ENCODE measurements around the gene BCL11A. TPM values are rescaled to one million over a fixed set of nuclear protein-coding genes. Genes with fewer than 3 reads are reported as not detected.

The BCL11A gene
- polyA plus RNA-seq, 1 donor (not counting 4 experiments of a cell fraction or from before 2014, with no cell fraction given): 5.0 TPM

- Histone ChIP-seq H3K9me1 (ENCODE audit: control insufficient read depth, extremely low read depth, insufficient read depth, low read length) (no peaks in the 10 kb centered on the region), H2AFZ (ENCODE audit: control insufficient read depth, low read length) (no peak overlapping the region), H3K9me3 (ENCODE audit: control insufficient read depth, low read depth, low read length) (no peaks in the 10 kb centered on the region), H3K36me3 (ENCODE audit: control insufficient read depth in 2 of 2, extremely low read depth in 1 of 2, insufficient read depth in 2 of 2, low read length in 2 of 2) (peaks cover 0 to 2% of the 10 kb centered on the region in 2 experiments), H3K4me2 (ENCODE audit: control insufficient read depth, extremely low read depth, insufficient read depth, low read depth, low read length) (no peak overlapping the region), H3K9ac (ENCODE audit: control insufficient read depth, extremely low read depth, insufficient read depth, low read length) (peak overlapping the region; percentile 60), H3K4me3 (ENCODE audit: control insufficient read depth in 2 of 3, extremely low read depth in 1 of 3, insufficient read depth in 2 of 3, low read depth in 1 of 3, low read length in 3 of 3) (no peak overlapping the region), H3K4me1 (ENCODE audit: control insufficient read depth, extremely low read depth, insufficient read depth, low read length) (peaks cover 40% of the 10 kb centered on the region), H3K27me3 (ENCODE audit: control insufficient read depth, extremely low read depth, insufficient read depth, low read length) (no peaks in the 10 kb centered on the region), H3K27ac (ENCODE audit: control insufficient read depth, insufficient read depth, low read length) (peak overlapping the region; percentile 74), H4K20me1 (ENCODE audit: control insufficient read depth, extremely low read depth, insufficient read depth, low read length) (no peaks in the 10 kb centered on the region), H3K79me2 (ENCODE audit: control insufficient read depth, insufficient read depth, low read length) (no peaks in the 10 kb centered on the region)
- DNase-seq (ENCODE audit: low read depth, low spot score) (no peak), FAIRE-seq (no peak)
- TF ChIP-seq CTCF (optimal IDR thresholded peaks at IDR 0.05 in 1 of 3, IDR thresholded peaks at IDR 0.05 in 1 of 3, conservative IDR thresholded peaks at IDR 0.05 in 1 of 3; ENCODE audit: extremely low read depth in 1 of 3, insufficient read depth in 2 of 3, low read length in 3 of 3): no peak
- TF ChIP-seq EZH2 (IDR thresholded peaks at IDR 0.05; ENCODE audit: low read length): no peak
- dilution Hi-C loops (cut with MboI; ENCODE audit: extremely low pct_ligation_motif_present, low sequenced_read_pairs): no loop called here
Observed at GRCh38 chr2:60505880-60506260, 47.6 kb downstream of the BCL11A start.

GRCh38 chr2:60505240-60505879 lies 48.1 kb downstream of the BCL11A start:
- no peaks in the 10 kb centered on the region for H3K79me2 ChIP-seq (ENCODE audit: control insufficient read depth, insufficient read depth, low read length)
- TF ChIP-seq EZH2 (IDR thresholded peaks at IDR 0.05; ENCODE audit: low read length) (no peak), CTCF (optimal IDR thresholded peaks at IDR 0.05 in 1 of 3, IDR thresholded peaks at IDR 0.05 in 1 of 3, conservative IDR thresholded peaks at IDR 0.05 in 1 of 3; ENCODE audit: extremely low read depth in 1 of 3, insufficient read depth in 2 of 3, low read length in 3 of 3) (peak in 1 of 3 experiments; percentile 51)
- no peaks in the 10 kb centered on the region for H4K20me1 ChIP-seq (ENCODE audit: control insufficient read depth, extremely low read depth, insufficient read depth, low read length)
- peak overlapping the region; percentile 65 for H3K4me2 ChIP-seq (ENCODE audit: control insufficient read depth, extremely low read depth, insufficient read depth, low read depth, low read length)
- peaks cover 45% of the 10 kb centered on the region for H3K4me1 ChIP-seq (ENCODE audit: control insufficient read depth, extremely low read depth, insufficient read depth, low read length)
- H3K9me1 ChIP-seq (ENCODE audit: control insufficient read depth, extremely low read depth, insufficient read depth, low read length): no peaks in the 10 kb centered on the region
- DNase-seq (ENCODE audit: low read depth, low spot score): no peak
- no peaks in the 10 kb centered on the region for H3K27me3 ChIP-seq (ENCODE audit: control insufficient read depth, extremely low read depth, insufficient read depth, low read length)
- H3K9me3 ChIP-seq (ENCODE audit: control insufficient read depth, low read depth, low read length): no peaks in the 10 kb centered on the region
- peak overlapping the region; percentile 74 for H3K27ac ChIP-seq (ENCODE audit: control insufficient read depth, insufficient read depth, low read length)
- dilution Hi-C loops (cut with MboI; ENCODE audit: extremely low pct_ligation_motif_present, low sequenced_read_pairs): no loop called here
- peak overlapping the region; percentile 23 for H2AFZ ChIP-seq (ENCODE audit: control insufficient read depth, low read length)
- H3K36me3 ChIP-seq (ENCODE audit: control insufficient read depth in 2 of 2, extremely low read depth in 1 of 2, insufficient read depth in 2 of 2, low read length in 2 of 2): peaks cover 0 to 2% of the 10 kb centered on the region in 2 experiments
- peak overlapping the region in 2 of 3 experiments; percentile 11 to 25 for H3K4me3 ChIP-seq (ENCODE audit: control insufficient read depth in 2 of 3, extremely low read depth in 1 of 3, insufficient read depth in 2 of 3, low read depth in 1 of 3, low read length in 3 of 3)
- peak overlapping the region; percentile 60 for H3K9ac ChIP-seq (ENCODE audit: control insufficient read depth, extremely low read depth, insufficient read depth, low read length)
- peak; percentile 94 for FAIRE-seq

All from keratinocyte (primary cell).